ENCODE data around the gene DNAJC22. TPM values are rescaled to one million over a fixed set of nuclear protein-coding genes. Genes with fewer than 3 reads are reported as not detected.
A peak's percentile ranks its signal among the peaks of the same experiment; 100 is the strongest.

The DNAJC22 gene
- total and polyA plus RNA-seq, 2 of the 13 experiments (the other 11 are each of a cell fraction or from before 2014, with no cell fraction given) = 25.2 to 31.7 TPM

GRCh38 chr12:49347311-49348193 lies 864 bp downstream of the DNAJC22 start (continued):
- TF ChIP-seq HIC2 (CRISPR knock-in tag; IDR thresholded peaks at IDR 0.05; ENCODE audit: low read depth) = peak; percentile 75
- peak; percentile 49 for TF ChIP-seq DPF2 (CRISPR knock-in tag; IDR thresholded peaks at IDR 0.05; ENCODE audit: borderline replicate concordance, low read depth)
- TF ChIP-seq TFE3 (CRISPR knock-in tag; IDR thresholded peaks at IDR 0.05) = peak; percentile 53; the same call in 1 of the 2 replicates
- no peak for TF ChIP-seq ZNF33B (CRISPR knock-in tag; IDR thresholded peaks at IDR 0.05)
- TF ChIP-seq ZNF446 (CRISPR knock-in tag; IDR thresholded peaks at IDR 0.05) = no peak
- peak; percentile 81 for TF ChIP-seq PHF20 (CRISPR knock-in tag; IDR thresholded peaks at IDR 0.05)
- no peak; the same call in 1 of the 2 replicates for TF ChIP-seq ZNF343 (CRISPR knock-in tag; IDR thresholded peaks at IDR 0.05)
- peak; percentile 79; the same call in 1 of the 2 replicates for TF ChIP-seq MAX (IDR thresholded peaks at IDR 0.05)
- no peak; the same call in 1 of the 2 replicates for TF ChIP-seq ZXDC (CRISPR knock-in tag; IDR thresholded peaks at IDR 0.05)
- no peak for TF ChIP-seq ZKSCAN5 (CRISPR knock-in tag; IDR thresholded peaks at IDR 0.05)
- no peak for TF ChIP-seq ZIK1 (CRISPR knock-in tag; IDR thresholded peaks at IDR 0.05; ENCODE audit: borderline replicate concordance, low read depth)
- TF ChIP-seq IKZF1 (IDR thresholded peaks at IDR 0.05) = no peak
- peak; percentile 91 for TF ChIP-seq HDAC2 (CRISPR knock-in tag; IDR thresholded peaks at IDR 0.05)
- TF ChIP-seq ZNF646 (CRISPR knock-in tag; IDR thresholded peaks at IDR 0.05) = peak; percentile 29; the same call in 1 of the 2 replicates
